Osteoblast (primary cell): ENCODE measurements around the gene SPARCL1. TPM values are rescaled to one million over a fixed set of nuclear protein-coding genes. Genes with fewer than 3 reads are reported as not detected.

Experiments
- DNase-seq: peaks from one replicate; pipeline ENCODE4 v3.0.0; 2011; ENCODE audit warnings: low spot score, mixed read lengths; ENCODE audit not compliant: insufficient read length; ENCODE audit errors: missing footprints
- H2AFZ ChIP-seq: 2 replicates; pipeline ENCODE4 v1.6.0; 2011; ENCODE audit warnings: mild to moderate bottlenecking, low read length
- H3K27ac ChIP-seq: 2 replicates; pipeline ENCODE4 v1.5.1; 2011; ENCODE audit warnings: mild to moderate bottlenecking, low read depth, low read length, moderate library complexity
- H3K27me3 ChIP-seq: 2 replicates; pipeline ENCODE4 v1.6.0; 2012; ENCODE audit warnings: mild to moderate bottlenecking, control low read depth, inconsistent platforms, low read length, moderate library complexity; ENCODE audit not compliant: insufficient read depth
- H3K36me3 ChIP-seq: 2 replicates; pipeline ENCODE4 v1.5.1; 2011; ENCODE audit warnings: mild to moderate bottlenecking, low read length, control low read depth, moderate library complexity; ENCODE audit not compliant: insufficient read depth
- H3K4me1 ChIP-seq: 2 replicates; pipeline ENCODE4 v1.5.1; 2011; ENCODE audit warnings: mild to moderate bottlenecking, low read length, control low read depth, moderate library complexity; ENCODE audit not compliant: insufficient read depth
- H3K4me2 ChIP-seq: 2 replicates; pipeline ENCODE4 v1.6.0; 2011; ENCODE audit warnings: mild to moderate bottlenecking, low read length; ENCODE audit not compliant: insufficient read depth
- H3K4me3 ChIP-seq: fragments of 200-600 bp; sonication (generic); 3 replicates; pipeline ENCODE4 v1.5.1; 2012; ENCODE audit warnings: mild to moderate bottlenecking, low read length, inconsistent platforms; ENCODE audit not compliant: insufficient read depth
- H3K79me2 ChIP-seq: 2 replicates; pipeline ENCODE4 v1.6.0; 2012; ENCODE audit warnings: mild to moderate bottlenecking, low read length, control low read depth, inconsistent platforms; ENCODE audit not compliant: insufficient read depth
- H3K9me3 ChIP-seq: 2 replicates; pipeline ENCODE4 v1.5.1; 2011; ENCODE audit warnings: low read depth, low read length, control low read depth
- H4K20me1 ChIP-seq: 2 replicates; pipeline ENCODE4 v1.6.0; 2012; ENCODE audit warnings: mild to moderate bottlenecking, low read length, control low read depth; ENCODE audit not compliant: insufficient read depth
- CTCF ChIP-seq: IDR thresholded peaks from 2 replicates; pipeline ENCODE4 v1.5.1; 2011; ENCODE audit warnings: mild to moderate bottlenecking, low read depth, low read length, moderate library complexity; ENCODE audit errors: extremely low read depth
- total RNA-seq: library from RNA; depleted of rRNA; stranded (reverse); fragments of >200 nt; gene quantifications from 2 replicates; pipeline ENCODE4 v1.2.3, GENCODE V29; 2012

Gene SPARCL1
- total RNA-seq, 1 donor = not detected

GRCh38 chr4:87540146-87541058, 11.2 kb upstream of the SPARCL1 start:
- peak; percentile 26 for DNase-seq
- Histone ChIP-seq H3K27me3 (peaks cover 5% of the 10 kb centered on the region), H3K9me3 (no peaks in the 10 kb centered on the region), H4K20me1 (no peaks in the 10 kb centered on the region), H3K27ac (no peak overlapping the region), H3K36me3 (no peaks in the 10 kb centered on the region), H2AFZ (peak overlapping the region; percentile 29), H3K79me2 (no peaks in the 10 kb centered on the region), H3K4me3 (no peak overlapping the region), H3K4me1 (no peaks in the 10 kb centered on the region), H3K4me2 (no peak overlapping the region)
- TF ChIP-seq CTCF = no peak

GRCh38 chr4:87532907-87533306, 3.7 kb upstream of the SPARCL1 start:
- no peaks in the 10 kb centered on the region for H3K36me3 ChIP-seq
- no peak for TF ChIP-seq CTCF
- H3K27ac ChIP-seq = no peak overlapping the region
- H3K27me3 ChIP-seq = no peaks in the 10 kb centered on the region
- no peaks in the 10 kb centered on the region for H4K20me1 ChIP-seq
- H3K4me2 ChIP-seq = no peak overlapping the region
- H3K9me3 ChIP-seq = no peaks in the 10 kb centered on the region
- H3K4me3 ChIP-seq = no peak overlapping the region
- peaks cover 4% of the 10 kb centered on the region for H3K4me1 ChIP-seq
- no peak overlapping the region for H2AFZ ChIP-seq
- H3K79me2 ChIP-seq = no peaks in the 10 kb centered on the region
- DNase-seq = no peak

- no peaks in the 10 kb centered on the region for H3K9me3 ChIP-seq
- no peaks in the 10 kb centered on the region for H3K27me3 ChIP-seq
- H3K27ac ChIP-seq = no peak overlapping the region
- H3K4me2 ChIP-seq = no peak overlapping the region
- H4K20me1 ChIP-seq = no peaks in the 10 kb centered on the region
- H2AFZ ChIP-seq = no peak overlapping the region
- DNase-seq = no peak
- H3K4me3 ChIP-seq = no peak overlapping the region
- peaks cover 4% of the 10 kb centered on the region for H3K4me1 ChIP-seq
- H3K79me2 ChIP-seq = no peaks in the 10 kb centered on the region
- no peaks in the 10 kb centered on the region for H3K36me3 ChIP-seq
- no peak for TF ChIP-seq CTCF
Observed at GRCh38 chr4:87532109-87532508, 2.9 kb upstream of the SPARCL1 start.

- H3K9me3 ChIP-seq = no peaks in the 10 kb centered on the region
- no peaks in the 10 kb centered on the region for H3K36me3 ChIP-seq
- no peak overlapping the region for H3K27ac ChIP-seq
- no peak for TF ChIP-seq CTCF
- no peaks in the 10 kb centered on the region for H3K79me2 ChIP-seq
- no peak overlapping the region for H3K4me2 ChIP-seq
- H2AFZ ChIP-seq = no peak overlapping the region
- peaks cover 4% of the 10 kb centered on the region for H3K4me1 ChIP-seq
- no peak overlapping the region for H3K4me3 ChIP-seq
- H4K20me1 ChIP-seq = no peaks in the 10 kb centered on the region
- DNase-seq = no peak
- no peaks in the 10 kb centered on the region for H3K27me3 ChIP-seq
Observed at GRCh38 chr4:87531621-87532020, 2.4 kb upstream of the SPARCL1 start.
